GM19035 (cell line): Measurements from ENCODE around the gene TMEM247.
"Not testable (repeated sequence)": the region's sequence is repeated elsewhere in the genome, so short reads cannot be mapped to it uniquely, and the experiment has no call there.

Experiments used
- ATAC-seq: cut with Tn5 transposase; IDR thresholded peaks from one replicate; pipeline ENCODE4 v1.9.1; 2021; ENCODE audit not compliant: unreplicated experiment

Gene TMEM247

DNA sequence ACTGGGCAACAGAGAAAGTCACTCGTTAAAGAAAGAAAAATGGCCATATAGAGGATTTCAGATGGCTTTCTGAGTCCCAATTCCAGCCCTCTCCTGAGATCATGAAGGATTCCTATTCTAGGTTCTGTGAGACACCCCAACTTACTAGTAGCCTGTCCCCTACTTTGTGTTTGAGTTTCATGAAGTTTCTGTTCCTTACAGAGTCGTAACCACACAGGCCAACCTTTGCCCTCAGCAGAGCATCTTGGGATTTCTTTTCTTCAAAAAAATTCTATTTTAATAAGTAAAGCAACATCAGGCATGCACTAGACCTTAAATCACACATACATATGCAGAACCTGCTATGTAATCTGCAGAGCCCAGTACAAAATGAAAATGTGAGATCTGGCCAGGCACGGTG is 30.4 kb downstream of the TMEM247 start:
- no peak for ATAC-seq

DNA sequence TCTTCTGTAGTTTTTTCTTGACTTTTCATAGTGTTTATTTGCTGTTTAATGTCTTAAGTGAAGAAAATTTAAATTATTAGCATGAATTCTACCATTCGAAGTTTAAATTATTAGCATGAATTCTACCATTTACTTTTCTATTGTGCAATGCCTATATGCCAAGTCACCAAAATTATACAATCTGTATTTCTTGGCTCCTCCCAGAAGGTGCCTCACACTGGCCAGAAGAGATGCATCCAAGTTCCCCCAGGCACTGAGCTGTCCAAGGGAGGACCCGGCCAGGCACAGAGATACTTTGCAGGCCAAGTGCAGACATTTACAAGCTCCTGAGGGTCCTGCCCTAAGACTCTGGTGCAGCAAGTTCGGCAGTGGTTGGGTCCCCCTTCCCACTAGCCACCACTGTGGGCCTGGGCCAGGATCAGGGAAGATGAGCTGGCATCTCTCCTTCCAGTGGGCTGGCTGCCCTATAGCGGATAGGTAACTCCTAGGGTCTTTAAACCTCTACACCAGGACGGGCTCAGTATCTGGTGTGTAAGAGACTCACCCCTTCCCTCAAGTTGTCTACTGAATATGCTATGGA is 31.3 kb downstream of the TMEM247 start:
- no peak for ATAC-seq

- ATAC-seq, result no peak
Measured at GRCh38 chr2:46512185-46512584, 32.8 kb downstream of the TMEM247 start.

DNA sequence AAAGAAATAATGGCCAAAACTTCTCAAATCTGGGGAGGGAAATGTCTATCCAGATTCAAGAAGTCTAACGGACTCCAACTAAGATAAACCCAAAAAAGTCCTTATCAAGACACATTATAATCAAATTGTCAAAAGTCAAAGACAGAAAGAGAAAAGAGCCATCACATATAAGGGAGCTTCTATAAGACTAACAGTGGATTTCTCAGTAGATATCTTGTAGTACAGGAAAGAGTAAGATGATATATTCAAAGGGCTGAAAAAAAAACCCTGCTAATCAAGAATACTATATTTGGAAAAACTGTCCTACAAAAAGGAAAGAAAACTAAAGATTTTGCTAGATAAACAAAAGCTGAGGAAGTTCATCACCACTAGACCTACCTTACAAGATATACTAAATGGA is 35.4 kb downstream of the TMEM247 start:
- ATAC-seq, result no peak

GRCh38 chr2:46517485-46517884 is 38.1 kb downstream of the TMEM247 start:
- no peak for ATAC-seq

GRCh38 chr2:46518861-46519260 is 39.5 kb downstream of the TMEM247 start:
- ATAC-seq, result no peak

DNA sequence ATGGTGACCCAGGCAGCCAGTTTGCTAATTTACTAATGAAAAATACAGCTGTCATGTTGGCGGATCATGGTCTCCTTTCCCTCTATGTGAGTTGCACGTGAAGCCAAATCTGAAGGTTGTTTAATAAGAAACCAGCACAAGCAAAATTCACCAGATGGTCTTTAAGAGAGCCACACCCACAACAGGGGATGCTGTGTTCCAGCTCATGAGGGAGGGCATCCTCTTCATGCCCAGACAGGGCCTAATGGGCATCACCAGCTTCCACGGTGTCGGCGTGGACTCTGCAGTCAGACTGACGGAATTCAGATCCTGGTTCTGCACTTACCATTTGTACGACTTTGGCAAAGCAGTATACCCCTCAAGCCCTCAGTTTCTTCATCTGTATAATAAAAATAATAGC is 39.9 kb downstream of the TMEM247 start:
- ATAC-seq, result no peak

DNA sequence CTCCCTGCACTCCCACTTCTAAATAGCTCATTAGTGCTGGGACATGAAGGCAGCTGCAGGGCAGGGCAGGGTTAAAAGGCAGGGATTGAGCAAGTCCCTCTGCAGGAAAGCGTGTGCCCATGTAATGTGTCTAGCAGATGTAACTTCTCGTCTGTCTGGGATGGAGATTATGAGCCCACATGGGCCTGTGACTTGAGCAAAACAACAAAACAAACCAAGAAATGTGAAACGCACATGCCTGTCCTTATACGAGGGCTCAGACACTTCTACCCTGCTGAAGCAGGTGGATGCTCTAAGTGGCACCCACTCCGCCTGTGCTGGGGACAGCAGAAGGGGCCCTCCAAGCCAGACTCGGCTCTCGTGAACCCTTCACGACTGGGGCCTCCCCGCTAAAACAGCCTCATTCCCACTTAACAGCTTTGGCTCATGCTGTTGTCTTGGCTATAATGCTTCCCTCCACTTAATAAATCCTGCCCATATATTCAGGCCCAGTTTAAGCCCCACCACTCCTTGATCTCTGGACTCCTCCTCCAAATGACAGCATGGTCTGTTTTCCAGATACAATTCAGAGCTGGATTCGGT is 40.9 kb downstream of the TMEM247 start:
- ATAC-seq, result no peak

- ATAC-seq, result no peak
Measured at GRCh38 chr2:46521215-46521683, 41.9 kb downstream of the TMEM247 start.

DNA sequence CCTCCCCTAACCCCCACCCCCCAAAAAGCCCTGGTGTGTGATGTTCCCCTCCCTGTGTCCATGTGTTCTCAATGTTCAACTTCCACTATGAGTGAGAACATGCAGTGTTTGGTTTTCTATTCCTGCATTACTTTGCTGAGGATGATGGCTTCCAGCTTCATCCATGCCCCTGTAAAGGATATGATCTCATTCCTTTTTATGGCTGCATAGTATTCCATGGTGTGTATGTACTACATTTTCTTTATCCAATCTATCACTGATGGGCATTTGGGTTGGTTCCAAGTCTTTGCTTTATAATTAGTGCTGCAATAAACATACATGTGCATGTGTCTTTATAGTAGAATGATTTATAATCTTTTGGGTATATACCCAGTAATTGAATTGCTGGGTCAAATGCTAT is 43.0 kb downstream of the TMEM247 start:
- ATAC-seq, result not testable (repeated sequence)

- no peak for ATAC-seq
Measured at GRCh38 chr2:46525522-46526155, 46.3 kb downstream of the TMEM247 start.

GRCh38 chr2:46528880-46529279 is 49.5 kb downstream of the TMEM247 start:
- no peak for ATAC-seq

DNA sequence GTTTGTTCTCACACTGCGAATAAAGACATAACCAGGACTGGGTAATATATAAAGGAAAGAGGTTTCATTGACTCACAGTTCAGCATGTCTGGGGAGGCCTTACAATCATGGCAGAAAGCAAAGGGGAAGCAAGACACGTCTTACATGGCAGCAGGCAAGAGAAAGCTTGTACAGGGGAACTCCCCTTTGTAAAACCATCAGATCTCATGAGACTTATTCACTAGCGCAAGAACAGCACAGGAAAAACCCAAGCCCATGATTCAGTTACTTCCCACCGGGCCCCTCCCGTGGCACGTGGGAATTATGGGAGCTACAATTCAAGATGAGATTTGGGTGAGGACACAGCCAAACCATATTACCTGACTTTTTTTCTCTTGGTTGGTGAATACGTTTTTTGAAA is 51.3 kb downstream of the TMEM247 start:
- ATAC-seq, result no peak

- no peak for ATAC-seq
Measured at GRCh38 chr2:46531863-46532262, 52.5 kb downstream of the TMEM247 start.
